ENCODE results near the gene MAP2K2.

The MAP2K2 gene

GRCh38 chr19:4099041-4099764, 24.7 kb downstream of the MAP2K2 start:
- DNase-seq (ENCODE audit: low read depth in 2 of 2), result no peak

GRCh38 chr19:4098493-4098892, 25.4 kb downstream of the MAP2K2 start:
- DNase-seq (ENCODE audit: low read depth in 2 of 2), result no peak

GRCh38 chr19:4097501-4097900, 26.4 kb downstream of the MAP2K2 start:
- no peak for DNase-seq (ENCODE audit: low read depth in 2 of 2)

DNA sequence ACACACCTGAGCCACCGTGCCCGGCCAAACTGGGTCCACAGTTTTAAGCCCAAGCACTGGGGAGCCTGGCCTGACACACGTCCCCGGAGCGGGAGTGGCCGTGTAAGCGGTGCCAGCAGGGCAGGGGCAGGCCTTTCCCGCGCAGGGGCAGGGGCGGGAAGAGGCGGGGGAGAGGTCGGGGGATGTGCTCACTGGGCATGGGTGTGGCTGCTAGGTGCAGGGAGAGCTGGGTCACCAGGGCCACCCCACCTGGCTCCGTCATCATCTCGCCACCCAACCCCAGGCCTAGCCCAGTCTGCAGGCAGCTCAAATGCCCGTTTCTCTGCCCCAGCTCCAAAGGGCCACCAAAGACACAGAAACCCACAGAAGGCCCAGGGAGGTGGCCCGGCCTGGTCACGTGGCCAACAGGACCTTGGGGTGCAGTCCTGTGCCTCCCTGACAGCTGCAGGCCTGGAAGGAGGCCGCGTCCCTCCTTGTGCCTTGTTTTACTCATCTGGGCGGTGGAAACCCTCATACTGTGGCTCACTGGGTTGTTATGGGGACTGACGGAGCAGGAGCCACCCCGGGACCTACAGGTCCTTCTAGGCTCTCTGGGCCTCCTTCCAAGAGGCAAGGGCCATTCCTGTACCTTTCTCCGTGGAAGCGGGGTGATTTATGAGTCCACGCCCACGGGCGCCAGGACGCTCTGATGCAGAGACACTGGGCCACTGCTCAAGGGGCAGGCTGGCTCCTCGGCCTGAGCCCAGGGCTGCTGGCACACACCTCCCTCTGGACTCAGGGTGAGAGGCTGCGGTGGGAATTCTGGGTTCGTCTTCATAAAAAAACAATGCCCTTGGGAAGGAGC, 27.7 kb downstream of the MAP2K2 start:
- DNase-seq (ENCODE audit: low read depth in 2 of 2), result no peak

GRCh38 chr19:4095488-4095844, 28.5 kb downstream of the MAP2K2 start:
- DNase-seq (ENCODE audit: low read depth in 2 of 2), result no peak

GRCh38 chr19:4094761-4095487, 29.0 kb downstream of the MAP2K2 start:
- no peak for DNase-seq (ENCODE audit: low read depth in 2 of 2)

DNA sequence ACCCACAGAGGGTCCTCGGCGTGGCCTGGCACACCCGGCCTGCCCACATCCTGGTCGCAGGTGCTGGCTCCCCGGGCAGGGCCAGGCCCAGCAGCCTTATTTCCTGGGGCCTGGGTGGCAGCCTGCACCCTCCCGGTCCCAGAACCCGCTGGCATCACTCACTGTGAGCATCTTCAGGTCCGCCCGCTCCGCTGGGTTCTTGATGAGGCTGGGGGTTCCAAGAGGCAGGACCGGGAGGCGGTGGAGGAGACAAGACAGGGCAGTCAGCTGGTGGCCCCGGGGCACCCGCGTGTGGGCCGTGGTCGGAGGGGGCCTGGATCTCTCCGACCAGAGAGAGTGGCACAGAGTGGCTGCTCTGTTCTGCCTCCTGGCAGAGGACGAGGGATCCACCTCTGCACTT, 29.6 kb downstream of the MAP2K2 start:
- DNase-seq (ENCODE audit: low read depth in 2 of 2), result no peak

DNA sequence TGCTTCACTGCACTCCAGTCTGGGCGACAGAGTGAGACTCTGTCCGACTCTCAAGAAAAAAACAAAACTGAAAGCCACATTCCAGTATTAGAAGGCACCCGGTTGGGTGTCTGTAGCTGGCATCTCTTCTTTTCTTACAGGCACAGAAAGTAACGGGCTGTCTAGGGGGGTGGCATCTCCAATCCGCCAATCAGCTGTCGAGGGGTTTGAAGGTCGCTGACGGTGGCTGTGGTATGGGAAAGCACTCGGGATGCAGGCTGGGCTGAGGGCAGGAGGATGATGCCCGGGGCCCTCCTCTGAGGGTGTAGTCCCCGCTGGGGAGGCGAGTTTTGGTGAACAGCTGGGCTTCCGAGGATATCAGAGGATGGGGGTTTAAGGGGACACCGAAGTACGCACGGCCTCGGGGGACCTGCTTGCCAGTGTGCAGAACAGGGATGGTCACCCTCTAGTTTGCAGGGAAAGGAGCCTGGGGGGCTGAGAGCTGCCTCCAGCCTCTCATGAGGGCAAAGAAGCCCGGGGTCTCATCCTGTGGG, 30.2 kb downstream of the MAP2K2 start:
- DNase-seq (ENCODE audit: low read depth in 2 of 2), result no peak

DNA sequence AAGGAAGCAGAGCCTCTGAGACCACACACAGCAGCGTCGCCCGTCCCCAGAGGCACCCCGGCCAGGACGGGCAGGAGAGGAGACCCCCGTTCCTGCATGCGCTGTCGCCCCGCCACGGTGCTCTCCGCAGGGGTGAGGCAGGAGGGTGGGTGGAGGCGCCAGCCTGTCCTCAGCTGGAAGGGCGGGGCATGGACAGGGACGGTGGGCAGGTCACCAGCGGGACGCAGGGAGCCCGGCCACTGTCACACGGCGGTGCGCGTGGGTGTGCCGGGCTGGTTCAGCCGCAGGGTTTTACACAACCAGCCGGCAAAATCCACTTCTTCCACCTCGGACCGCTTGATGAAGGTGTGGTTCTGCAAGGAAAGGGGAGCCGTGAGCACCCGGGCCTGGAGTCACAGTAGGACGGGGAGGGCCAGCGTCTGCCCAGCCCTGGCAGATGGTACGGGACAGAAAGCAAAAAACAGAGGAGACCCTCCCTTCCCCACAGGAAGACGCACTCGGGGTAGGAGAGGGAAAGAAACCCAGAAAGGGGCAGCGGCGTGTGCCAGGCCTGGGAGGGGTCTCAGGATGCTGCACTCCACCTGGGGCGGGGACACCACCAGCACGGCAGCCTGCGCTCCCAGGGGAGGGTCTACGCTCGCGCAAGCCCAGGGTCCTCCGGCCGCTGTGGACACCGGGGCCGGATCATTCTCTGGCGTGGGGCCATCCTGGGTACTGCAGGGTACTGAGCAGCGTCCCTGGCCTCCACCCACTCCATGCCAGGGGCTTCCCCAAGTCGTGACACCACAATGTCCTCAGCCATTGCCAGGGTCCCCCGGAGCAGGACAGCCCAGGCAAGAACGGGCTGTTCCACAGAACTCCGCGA, 33.3 kb downstream of the MAP2K2 start:
- no peak for DNase-seq (ENCODE audit: low read depth in 2 of 2)

DNA sequence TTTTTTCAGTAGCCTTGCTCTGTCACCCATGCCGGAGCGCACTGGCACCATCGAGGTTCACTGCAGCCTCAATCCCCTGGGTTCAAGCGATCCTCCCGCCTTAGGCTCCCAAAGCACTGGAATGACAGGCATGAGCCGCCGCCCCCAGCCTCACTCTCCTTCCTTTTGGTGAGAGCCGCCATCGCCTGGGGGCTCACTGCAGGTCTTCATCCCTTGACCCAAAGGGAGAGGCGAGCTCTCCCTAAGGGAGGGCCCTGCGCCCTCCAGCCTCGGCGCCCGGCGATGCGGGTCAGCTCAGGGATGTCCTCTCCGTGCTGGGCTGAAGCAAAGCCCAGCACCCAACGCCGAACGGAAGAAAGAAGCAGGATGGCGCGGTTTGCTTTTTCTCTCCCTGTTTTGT, 34.0 kb downstream of the MAP2K2 start:
- DNase-seq (ENCODE audit: low read depth in 2 of 2), result no peak

GRCh38 chr19:4089400-4089908, 34.5 kb downstream of the MAP2K2 start:
- peak in 1 of 2 donors; percentile 61 for DNase-seq (ENCODE audit: low read depth in 2 of 2)

DNA sequence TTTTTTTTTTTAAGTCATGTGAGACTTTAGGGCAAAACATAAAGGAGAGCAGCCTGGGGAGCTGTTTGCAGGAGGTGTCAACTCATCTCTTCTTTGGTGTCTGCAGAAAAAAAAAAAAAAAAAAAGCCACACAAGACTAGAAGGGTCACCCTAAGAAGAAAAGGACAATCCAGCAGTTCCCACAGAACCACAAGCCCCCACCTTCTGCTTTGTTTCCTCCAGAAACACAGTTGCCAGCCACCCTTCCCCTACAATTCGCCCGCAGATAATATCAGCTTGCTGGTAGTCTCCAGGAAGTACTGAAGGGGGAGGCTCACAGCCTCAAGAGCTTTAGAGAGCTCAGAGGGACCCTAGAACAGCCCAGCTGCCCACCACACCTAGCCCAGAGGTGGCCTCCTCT, 34.9 kb downstream of the MAP2K2 start:
- no peak for DNase-seq (ENCODE audit: low read depth in 2 of 2)

DNA sequence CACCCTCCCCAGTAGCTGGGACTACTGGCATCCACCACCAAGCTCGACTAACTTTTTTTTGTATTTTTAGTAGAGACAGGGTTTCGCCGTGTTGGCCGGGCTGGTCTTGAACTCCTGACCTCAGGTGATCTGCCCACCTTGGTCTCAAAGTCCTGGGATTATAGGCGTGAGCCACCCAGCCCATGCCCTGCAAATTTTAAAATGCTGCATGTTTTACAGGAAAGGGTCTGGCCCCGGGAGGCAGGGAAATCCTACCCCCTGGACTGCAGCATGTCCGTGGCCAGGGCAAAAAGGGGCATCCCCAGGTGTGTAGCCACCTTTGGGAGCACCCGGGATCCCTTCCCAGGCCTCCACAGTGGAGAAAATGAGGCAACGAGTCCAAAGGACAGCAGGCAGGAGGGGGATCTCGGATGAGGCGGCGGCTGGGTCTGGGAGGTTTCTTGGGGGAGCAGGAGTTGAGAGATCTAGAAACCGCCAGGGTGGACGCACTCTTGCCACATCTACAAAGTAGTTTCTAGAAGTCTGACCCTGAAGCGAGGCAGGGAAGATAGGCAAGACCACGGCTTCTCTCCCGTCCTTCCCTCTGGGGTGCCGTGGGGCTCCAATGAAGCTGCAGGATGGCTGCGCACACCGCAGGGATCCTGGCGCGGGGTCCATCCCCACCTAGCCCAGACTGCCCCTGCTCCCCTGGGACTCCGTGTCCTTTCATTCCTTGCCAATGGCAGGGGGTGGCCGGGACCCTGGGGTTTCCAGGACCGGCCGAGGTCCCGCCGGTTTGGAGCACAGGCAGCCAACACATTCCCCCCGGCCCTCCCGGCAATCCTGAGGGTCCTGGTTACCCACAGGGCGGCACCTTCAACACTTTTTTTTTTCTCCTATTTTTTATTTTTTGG, 35.9 kb downstream of the MAP2K2 start:
- no peak for DNase-seq (ENCODE audit: low read depth in 2 of 2)

DNA sequence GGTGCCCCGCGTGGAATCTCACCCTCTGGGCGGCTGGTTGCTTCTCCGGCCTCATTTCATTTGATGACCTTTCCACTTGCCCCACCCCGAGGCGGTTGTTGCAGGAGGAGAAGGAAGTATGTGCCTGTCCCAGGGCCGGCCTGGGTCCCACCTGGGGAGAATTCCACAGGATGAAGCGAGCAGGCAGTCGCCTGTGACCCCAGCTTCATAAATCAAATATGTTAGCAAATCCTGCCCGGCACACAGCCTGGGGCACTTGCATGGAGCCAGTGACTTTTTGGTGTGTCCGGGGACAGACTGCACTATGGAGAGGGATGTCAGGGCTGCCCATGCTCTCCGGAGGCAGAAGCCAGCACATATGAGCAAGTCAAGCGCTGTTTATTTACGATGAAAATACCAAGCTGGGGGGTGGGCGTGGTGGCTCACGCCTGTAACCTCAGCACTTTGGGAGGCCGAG, 37.5 kb downstream of the MAP2K2 start:
- DNase-seq (ENCODE audit: low read depth in 2 of 2), result no peak

DNA sequence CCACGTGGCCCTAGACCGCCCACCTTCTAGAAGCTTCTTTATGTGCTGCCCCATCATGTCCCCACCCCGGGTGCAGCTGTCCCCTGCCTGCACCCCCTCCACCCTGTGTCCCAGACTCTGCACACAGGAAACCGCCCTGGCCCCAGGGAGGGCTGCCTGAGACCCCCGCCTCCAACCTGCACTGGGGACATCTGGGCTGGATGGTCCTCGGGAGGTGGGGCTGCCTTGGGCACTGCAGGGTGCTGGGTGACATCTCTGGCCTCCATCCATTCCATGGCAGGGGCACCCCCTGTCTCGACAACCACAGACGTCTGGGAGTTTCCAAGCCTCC, 39.4 kb downstream of the MAP2K2 start:
- no peak for DNase-seq (ENCODE audit: low read depth in 2 of 2)

DNA sequence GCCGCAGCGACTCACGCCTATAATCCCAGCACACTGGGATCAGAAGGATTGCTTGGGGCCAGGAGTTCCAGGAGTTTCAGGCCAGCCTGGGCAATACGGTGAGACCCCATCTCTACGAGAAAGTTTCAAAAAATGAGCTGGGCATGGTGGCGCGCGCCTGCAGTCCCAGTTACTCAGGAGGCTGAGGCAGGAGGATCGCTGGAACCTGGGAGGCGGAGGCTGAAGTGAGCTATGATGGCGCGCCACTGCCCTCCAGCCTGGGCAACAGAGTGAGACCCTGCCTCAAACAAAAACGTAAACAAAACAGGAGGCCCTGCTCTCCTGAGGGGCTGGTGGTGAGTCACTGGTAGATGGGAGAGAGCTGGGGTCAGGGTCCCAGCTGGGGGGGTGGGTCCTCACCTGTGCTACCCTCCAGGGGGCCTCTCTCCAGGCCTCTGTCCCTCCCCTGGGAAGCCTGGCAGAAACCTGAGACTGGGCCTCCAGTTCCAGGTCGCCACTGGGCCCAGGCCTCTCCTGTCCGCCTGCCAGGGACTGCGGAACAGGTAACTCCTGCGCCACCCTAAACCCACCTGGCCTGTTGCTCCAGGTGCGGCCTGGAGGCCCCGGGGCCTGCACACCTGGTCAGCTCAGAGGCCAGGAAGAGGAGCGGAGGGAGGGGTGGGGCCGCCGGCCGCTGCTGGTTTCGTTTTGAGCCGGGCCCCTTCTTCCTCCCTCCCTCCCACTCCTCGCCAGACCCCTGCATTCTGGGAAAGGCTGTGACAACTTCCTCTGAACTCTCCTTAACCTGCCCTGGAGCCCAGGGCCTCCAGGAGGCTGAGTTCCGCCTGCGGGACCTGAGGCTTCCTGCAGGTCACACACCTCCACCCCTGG, 40.0 kb downstream of the MAP2K2 start:
- DNase-seq (ENCODE audit: low read depth in 2 of 2), result no peak

GRCh38 chr19:4082172-4082571, 41.8 kb downstream of the MAP2K2 start:
- DNase-seq (ENCODE audit: low read depth in 2 of 2), result no peak

DNA sequence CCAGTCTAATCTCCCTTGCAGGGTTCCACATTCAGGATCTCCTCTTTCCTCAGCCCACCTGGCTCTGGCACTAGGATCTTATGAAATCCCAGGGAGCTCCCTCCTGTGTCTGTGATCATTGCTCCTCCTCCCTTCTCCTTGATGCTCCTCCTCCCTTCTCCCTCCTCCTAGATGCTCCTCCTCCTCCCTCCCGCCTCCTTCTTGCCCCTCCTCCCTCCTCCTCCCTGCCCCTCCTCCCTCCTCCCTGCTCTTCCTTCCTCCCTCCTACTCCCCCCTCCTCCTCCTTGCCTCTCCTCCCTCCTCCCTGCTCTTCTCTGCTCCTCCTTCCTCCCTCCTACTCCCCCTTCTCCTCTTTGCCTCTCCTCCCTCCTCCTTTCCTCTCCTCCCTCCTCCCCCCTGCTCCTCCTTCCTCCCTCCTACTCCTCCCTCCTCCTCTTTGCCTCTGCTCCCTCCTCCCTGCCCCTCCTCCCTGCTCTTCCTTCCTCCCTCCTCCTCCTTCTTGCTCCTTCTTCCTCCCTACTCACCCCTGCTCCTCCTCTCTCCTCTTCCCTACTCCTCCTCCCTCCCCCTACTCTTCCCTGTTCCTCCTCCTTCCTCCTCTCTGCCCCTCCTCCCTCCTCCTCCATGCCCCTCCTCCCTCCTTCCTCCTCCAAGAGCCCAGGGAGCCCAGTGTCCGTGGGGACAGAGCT, 42.3 kb downstream of the MAP2K2 start:
- DNase-seq (ENCODE audit: low read depth in 2 of 2), result no peak

- no peak for DNase-seq (ENCODE audit: low read depth in 2 of 2)
Observed at GRCh38 chr19:4080473-4080872, 43.4 kb downstream of the MAP2K2 start.

All from stimulated activated CD8-positive, alpha-beta memory T cell treated with anti-CD3 and anti-CD28 coated beads, Interleukin-2, amount 100 ng/mL, for 48 hours (primary cell).